ENCODE measurements around the gene BTNL9.
"Not testable (repeated sequence)": the region's sequence is repeated elsewhere in the genome, so short reads cannot be mapped to it uniquely, and the experiment has no call there.

Gene BTNL9

GRCh38 chr5:181062631-181063030 lies 22.6 kb downstream of the BTNL9 start:
- no peak for DNase-seq

GRCh38 chr5:181063514-181063913 lies 23.4 kb downstream of the BTNL9 start:
- no peak for DNase-seq

GRCh38 chr5:181064987-181065386 lies 24.9 kb downstream of the BTNL9 start:
- DNase-seq: no peak

DNA sequence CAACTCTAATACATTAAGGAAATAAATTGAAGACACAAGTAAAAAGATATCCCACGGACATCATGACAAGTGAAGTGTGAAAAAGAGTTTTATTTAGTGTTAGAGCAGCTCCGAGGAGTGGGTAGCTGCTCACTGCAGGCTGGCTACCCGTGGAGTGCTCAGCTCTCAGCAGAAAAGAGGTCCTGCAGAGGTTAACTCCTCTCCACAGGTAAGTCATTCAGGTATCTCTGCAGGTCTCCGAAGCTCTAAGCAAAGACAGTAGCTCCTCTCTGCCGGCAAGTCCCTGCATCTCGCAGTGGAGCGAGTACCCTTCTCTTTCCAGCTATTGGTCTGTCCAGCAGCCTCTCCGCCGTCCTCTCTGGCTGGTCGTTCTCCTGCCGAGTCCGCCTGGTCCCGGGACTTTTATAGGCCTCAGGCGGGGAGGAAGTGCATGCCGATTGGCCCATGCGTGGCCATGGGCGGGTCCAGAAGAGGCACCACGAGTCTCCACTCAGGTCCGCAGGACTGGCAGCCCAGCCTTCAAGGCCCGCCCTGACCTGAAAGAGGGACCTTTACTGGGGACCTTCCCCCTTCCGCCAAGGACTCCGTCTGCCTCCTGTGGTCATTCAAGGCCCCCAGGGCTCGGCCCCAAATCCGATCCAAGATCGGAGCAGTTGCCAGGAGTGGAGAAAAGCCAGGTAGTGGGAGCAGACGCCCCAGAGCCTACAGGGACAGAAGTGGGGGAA lies 29.9 kb downstream of the BTNL9 start:
- no peak for DNase-seq

- no peak for DNase-seq
These were observed 30.5 kb downstream of the BTNL9 start for GRCh38 chr5:181070523-181070922.

GRCh38 chr5:181071257-181071656 lies 31.2 kb downstream of the BTNL9 start:
- DNase-seq: no peak

DNA sequence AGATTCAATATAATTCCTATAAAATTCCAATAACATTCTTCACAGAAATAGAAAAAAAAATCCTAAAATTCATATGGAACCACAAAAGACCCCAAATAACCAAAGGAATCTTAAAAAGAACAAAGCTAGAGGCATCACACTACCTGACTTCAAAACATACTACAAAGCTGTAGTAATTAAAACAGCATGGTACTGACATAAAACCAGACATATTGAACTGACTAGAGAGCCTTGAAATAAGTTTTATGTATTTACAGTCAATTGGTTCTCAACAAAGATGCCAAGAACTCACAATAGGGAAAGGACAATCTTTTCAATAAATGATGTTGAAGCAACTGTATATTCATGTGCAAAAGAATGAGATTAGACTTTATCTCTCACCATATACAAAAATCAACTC lies 36.9 kb downstream of the BTNL9 start:
- no peak for DNase-seq

GRCh38 chr5:181081989-181082388 lies 41.9 kb downstream of the BTNL9 start:
- no peak for DNase-seq

DNA sequence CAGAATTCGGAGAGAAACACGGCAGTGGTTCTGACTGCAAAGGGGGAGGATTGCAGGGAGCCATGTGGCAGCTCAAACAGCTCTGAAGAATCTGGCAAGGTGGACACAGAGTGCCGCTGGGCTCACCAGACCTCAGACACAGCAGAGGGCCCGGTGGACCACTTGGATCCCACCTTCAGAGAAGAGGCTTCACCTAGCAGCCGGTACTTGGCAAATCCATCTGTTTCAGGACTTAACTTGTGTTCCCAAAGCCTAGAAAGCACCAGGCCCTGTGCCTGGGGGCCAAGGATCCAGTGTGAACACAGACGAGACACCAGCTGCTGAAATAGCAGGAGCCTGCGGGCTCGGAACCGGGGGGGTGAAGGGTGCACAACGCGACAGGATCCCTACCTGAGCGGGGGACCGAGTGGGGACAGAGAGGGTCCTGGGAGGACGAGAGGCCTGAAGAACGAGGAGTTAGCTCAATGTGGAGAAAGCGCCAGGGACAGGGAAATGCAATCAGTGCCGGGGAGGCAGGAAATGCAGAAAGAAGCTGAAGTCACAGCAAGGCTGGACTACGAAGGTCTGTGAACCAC lies 44.6 kb downstream of the BTNL9 start:
- DNase-seq: no peak

- DNase-seq: no peak
These were observed 46.2 kb downstream of the BTNL9 start for GRCh38 chr5:181086026-181086883.

DNA sequence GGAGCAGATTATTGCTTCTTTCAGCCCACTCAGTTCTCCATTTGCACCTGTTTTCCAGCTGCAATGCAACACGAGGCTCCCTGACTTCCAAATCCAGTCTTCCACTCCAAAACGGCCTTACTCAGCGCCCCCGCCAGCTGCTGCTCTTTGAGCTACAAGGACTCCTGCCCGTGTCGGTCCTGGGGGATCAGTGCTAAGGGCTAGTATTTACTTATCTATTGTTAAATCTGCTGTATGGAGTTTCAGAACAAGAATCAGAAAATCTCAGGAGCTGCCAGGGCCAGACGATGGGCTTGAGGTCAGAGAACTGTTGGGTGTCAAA lies 46.8 kb downstream of the BTNL9 start:
- DNase-seq: no peak

GRCh38 chr5:181087309-181087708 lies 47.2 kb downstream of the BTNL9 start:
- DNase-seq: no peak

- no peak for DNase-seq
These were observed 48.2 kb downstream of the BTNL9 start for GRCh38 chr5:181088289-181088688.

DNA sequence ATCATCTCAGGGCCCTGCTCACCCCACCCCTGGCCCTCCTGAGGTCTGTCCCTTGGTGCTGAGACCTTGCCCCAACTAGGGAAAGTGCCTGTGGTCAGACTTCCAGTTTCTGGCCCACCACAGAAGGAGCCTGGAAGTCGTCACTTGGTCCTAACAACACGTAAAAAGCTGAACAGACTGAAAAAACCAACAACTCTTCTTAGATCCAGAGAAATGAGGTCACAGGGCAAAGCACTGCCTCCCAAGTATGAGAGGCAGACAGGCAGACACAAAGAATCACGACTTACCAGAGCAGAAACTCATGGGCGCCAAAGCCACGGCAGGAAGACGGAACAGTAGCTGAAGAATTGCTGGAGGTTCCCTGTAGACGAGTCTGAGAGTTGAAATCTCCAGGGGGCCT lies 52.4 kb downstream of the BTNL9 start:
- DNase-seq: no peak

DNA sequence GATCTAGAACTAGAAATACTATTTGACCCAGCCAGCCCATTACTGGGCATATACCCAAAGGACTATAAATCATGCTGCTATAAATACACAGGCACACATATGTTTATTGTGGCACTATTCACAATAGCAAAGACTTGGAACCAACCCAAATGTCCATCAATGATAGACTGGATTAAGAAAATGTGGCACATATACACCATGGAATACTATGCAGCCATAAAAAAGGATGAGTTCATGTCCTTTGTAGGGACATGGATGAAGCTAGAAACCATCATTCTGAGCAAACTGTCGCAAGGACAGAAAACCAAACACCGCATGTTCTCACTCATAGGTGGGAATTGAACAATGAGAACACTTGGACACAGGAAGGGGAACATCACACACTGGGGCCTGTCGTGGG lies 55.1 kb downstream of the BTNL9 start:
- not testable (repeated sequence) for DNase-seq

GRCh38 chr5:181096721-181097382 lies 56.8 kb downstream of the BTNL9 start:
- not testable (repeated sequence) for DNase-seq

DNA sequence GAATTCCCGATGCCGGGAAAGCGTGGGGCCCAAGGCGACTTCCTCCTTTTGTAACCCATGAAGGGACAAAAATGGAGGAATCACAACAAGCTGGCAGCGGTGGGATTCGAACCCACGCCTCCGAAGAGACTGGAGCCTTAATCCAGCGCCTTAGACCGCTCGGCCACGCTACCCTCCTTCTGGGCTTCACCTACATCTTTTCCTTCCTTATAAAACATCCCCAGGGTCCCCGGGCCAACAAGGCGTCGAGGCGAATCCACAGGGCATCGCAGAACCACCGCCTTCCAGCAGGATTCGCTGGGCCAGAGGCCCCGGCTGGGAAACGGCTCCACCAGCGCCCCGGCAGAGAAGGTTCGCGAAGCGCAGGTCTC lies 57.3 kb downstream of the BTNL9 start:
- not testable (repeated sequence) for DNase-seq

DNA sequence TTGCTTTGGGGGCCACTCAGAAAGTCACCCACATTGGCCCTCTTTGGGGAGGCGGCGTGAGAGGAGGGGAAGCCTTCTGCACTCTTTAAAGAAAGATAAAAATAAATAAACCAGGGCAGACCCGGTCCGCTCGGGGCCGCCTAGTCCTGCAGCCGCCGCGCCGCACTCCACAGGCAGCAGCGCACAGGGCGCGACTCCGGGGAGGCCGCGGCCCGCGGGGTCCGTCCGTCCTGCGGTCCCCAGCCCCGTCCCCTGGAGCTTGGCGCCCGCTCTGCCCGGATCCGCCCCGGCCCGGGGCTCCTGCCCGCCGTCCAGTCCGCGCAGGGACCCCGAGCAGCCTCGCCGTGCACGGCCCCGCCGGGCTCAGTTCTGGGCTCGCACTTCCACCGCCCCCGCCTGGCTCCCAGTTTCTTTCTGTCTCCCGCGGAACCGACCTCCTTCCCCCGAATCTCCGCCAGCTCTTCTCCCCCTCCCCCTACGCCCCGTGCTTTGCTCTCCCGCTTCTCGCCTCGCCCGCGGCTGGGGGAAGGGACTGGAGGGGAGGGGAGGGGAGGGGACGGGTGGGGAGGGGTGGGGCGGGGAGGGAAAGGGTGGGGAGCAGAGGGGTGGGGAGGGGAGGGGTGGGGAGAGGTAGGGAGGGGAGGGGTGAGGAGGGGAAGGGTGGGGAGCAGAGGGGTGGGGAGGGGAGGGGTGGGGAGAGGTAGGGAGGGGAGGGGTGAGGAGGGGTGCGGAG lies 57.9 kb downstream of the BTNL9 start:
- DNase-seq: not testable (repeated sequence)

- no peak for DNase-seq
These were observed 58.9 kb downstream of the BTNL9 start for GRCh38 chr5:181098762-181099601.

- no peak for DNase-seq
These were observed 59.6 kb downstream of the BTNL9 start for GRCh38 chr5:181099602-181100086.

GRCh38 chr5:181100121-181100875 lies 60.2 kb downstream of the BTNL9 start:
- DNase-seq: no peak

Data from stimulated activated CD4-positive, alpha-beta T cell treated with anti-CD3 and anti-CD28 coated beads, Interleukin-12 subunit alpha, Interleukin-12 subunit beta, amount 100 ng/mL, for 4 hours (primary cell).